Fibroblast of villous mesenchyme (primary cell): ENCODE results near the gene DYNC1LI1. TPM values are rescaled to one million over a fixed set of nuclear protein-coding genes. Genes with fewer than 3 reads are reported as not detected.
A peak's percentile ranks its signal among the peaks of the same experiment; 100 is the strongest.

ENCODE experiments used
- DNase-seq: peaks from one replicate; pipeline ENCODE4 v3.0.0-alpha.2; 2010; ENCODE audit warnings: low read depth
- H3K4me3 ChIP-seq: 2 replicates; pipeline ENCODE4 v1.5.1; 2011; ENCODE audit warnings: low read depth, mild to moderate bottlenecking, low read length
- CTCF ChIP-seq: IDR thresholded peaks from 2 replicates; pipeline ENCODE4 v1.5.1; 2012; ENCODE audit warnings: low read depth, mild to moderate bottlenecking, low read length; ENCODE audit not compliant: insufficient read depth
- total RNA-seq: library from RNA; depleted of rRNA; stranded (reverse); fragments of >200 nt; gene quantifications from 2 replicates; pipeline ENCODE4 v1.2.3, GENCODE V29; 2012

The DYNC1LI1 gene
- total RNA-seq, 1 donor, result 50.1 TPM

- TF ChIP-seq CTCF, result no peak
- no peak overlapping the region for H3K4me3 ChIP-seq
- DNase-seq, result no peak
Measured at GRCh38 chr3:32575451-32576113, 4.9 kb upstream of the DYNC1LI1 start.

GRCh38 chr3:32571192-32571485 lies 481 bp upstream of the DYNC1LI1 start:
- TF ChIP-seq CTCF, result no peak
- DNase-seq, result no peak
- H3K4me3 ChIP-seq, result peak overlapping the region; percentile 89

GRCh38 chr3:32569540-32570420 lies 878 bp downstream of the DYNC1LI1 start:
- peak; percentile 30 for DNase-seq

GRCh38 chr3:32568953-32569352 lies 1.7 kb downstream of the DYNC1LI1 start:
- no peak for DNase-seq
- H3K4me3 ChIP-seq, result peak overlapping the region; percentile 89
- no peak for TF ChIP-seq CTCF

More at GRCh38 chr3:32569540-32570420, 878 bp downstream of the DYNC1LI1 start:
- TF ChIP-seq CTCF, result no peak
- peak overlapping the region; percentile 89 for H3K4me3 ChIP-seq

GRCh38 chr3:32564195-32564594 lies 6.5 kb downstream of the DYNC1LI1 start:
- peak; percentile 13 for DNase-seq
- no peak overlapping the region for H3K4me3 ChIP-seq
- no peak for TF ChIP-seq CTCF

GRCh38 chr3:32562640-32563039 lies 8.0 kb downstream of the DYNC1LI1 start:
- DNase-seq, result no peak
- H3K4me3 ChIP-seq, result no peak overlapping the region
- TF ChIP-seq CTCF, result no peak
